ENCODE results near the gene PTPN20. TPM values are rescaled to one million over a fixed set of nuclear protein-coding genes. Genes with fewer than 3 reads are reported as not detected.

Gene PTPN20
- total RNA-seq, 1 experiment from 2014 or later = 9.5 TPM

DNA sequence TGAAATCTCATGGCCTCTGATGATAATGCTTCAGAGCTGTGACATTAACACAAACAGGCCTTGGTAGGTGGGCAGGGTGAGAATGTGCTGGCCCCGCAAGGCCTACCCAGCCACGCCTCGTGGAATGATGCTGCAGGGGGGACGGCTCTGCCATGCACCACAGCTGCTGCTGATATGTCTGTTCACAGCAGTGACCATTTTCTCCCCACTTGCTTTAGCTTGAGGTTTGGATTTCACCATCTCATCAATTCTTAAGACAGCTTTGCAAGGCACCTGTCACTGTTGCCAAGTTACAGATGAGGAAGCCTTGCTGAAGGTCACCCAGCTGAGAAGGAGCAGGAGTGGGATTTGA lies 128.3 kb downstream of the PTPN20 start:
- no peak for DNase-seq (ENCODE audit: low read depth, low spot score)
- H3K27me3 ChIP-seq (ENCODE audit: control insufficient read depth, insufficient read depth, low read length) = no peaks in the 10 kb centered on the region; the same call in 1 of the 2 replicates
- BruUV-seq (replicated peaks) = no TSS peak
- POLR2A ChIA-PET = no interaction called here
- H3K9me3 ChIP-seq (ENCODE audit: control insufficient read depth, insufficient read depth, low read depth, low read length) = no peaks in the 10 kb centered on the region
- no peaks in the 10 kb centered on the region for H3K36me3 ChIP-seq (ENCODE audit: control insufficient read depth, insufficient read depth, low read length)
- CTCF ChIA-PET = no interaction called here
- in situ Hi-C loops (cut with HindIII; ENCODE audit: low pct_unique_long_range_greater_than_20kb, low sequenced_read_pairs) = no loop called here
- H3K27ac ChIP-seq (ENCODE audit: low read length) = no peak overlapping the region
- intact Hi-C loops (cut with micrococcal nuclease; ENCODE audit: unreplicated experiment) = no loop called here
- no peak overlapping the region for H3K4me3 ChIP-seq (ENCODE audit: low read depth in 2 of 2, low read length in 2 of 2)
- TF ChIP-seq TCF7L2 (IDR thresholded peaks at IDR 0.05; ENCODE audit: low read depth, low read length) = no peak
- no peak for ATAC-seq
- no peaks in the 10 kb centered on the region for H3K4me1 ChIP-seq (ENCODE audit: control insufficient read depth, insufficient read depth, low read length)

DNA sequence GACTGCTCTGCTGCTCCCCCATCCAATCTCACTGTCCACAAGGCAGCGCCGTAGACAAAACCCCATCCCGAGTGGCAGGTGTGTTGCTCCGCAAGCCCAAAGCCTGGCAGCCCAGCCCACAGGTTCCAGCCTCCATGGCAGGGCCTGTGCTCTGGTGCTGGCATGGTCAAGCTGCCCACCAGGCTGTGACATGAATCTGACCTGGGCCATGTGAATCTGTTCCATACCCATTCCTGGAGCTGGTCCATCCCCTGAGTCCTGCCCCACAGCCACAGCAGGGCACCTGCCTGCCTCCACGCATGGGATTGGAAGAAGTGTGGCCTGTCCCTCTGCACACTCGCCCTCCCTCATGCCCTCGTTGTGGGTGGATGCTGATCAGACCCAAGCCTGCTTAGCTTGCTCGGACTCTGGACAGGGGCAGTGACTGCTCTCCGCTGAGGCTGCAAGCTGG lies 128.8 kb downstream of the PTPN20 start:
- Histone ChIP-seq H3K4me3 (ENCODE audit: low read depth in 2 of 2, low read length in 2 of 2) (no peak overlapping the region), H3K4me1 (ENCODE audit: control insufficient read depth, insufficient read depth, low read length) (no peaks in the 10 kb centered on the region), H3K27ac (ENCODE audit: low read length) (no peak overlapping the region), H3K9me3 (ENCODE audit: control insufficient read depth, insufficient read depth, low read depth, low read length) (no peaks in the 10 kb centered on the region), H3K27me3 (ENCODE audit: control insufficient read depth, insufficient read depth, low read length) (no peaks in the 10 kb centered on the region; the same call in 1 of the 2 replicates), H3K36me3 (ENCODE audit: control insufficient read depth, insufficient read depth, low read length) (no peaks in the 10 kb centered on the region)
- POLR2A ChIA-PET = no interaction called here
- ATAC-seq (no peak), DNase-seq (ENCODE audit: low read depth, low spot score) (no peak)
- CTCF ChIA-PET = no interaction called here
- no peak for TF ChIP-seq POLR2AphosphoS5 (IDR thresholded peaks at IDR 0.05; ENCODE audit: low read depth, low read length)
- TF ChIP-seq, protein P1, sequence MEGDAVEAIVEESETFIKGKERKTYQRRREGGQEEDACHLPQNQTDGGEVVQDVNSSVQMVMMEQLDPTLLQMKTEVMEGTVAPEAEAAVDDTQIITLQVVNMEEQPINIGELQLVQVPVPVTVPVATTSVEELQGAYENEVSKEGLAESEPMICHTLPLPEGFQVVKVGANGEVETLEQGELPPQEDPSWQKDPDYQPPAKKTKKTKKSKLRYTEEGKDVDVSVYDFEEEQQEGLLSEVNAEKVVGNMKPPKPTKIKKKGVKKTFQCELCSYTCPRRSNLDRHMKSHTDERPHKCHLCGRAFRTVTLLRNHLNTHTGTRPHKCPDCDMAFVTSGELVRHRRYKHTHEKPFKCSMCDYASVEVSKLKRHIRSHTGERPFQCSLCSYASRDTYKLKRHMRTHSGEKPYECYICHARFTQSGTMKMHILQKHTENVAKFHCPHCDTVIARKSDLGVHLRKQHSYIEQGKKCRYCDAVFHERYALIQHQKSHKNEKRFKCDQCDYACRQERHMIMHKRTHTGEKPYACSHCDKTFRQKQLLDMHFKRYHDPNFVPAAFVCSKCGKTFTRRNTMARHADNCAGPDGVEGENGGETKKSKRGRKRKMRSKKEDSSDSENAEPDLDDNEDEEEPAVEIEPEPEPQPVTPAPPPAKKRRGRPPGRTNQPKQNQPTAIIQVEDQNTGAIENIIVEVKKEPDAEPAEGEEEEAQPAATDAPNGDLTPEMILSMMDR (IDR thresholded peaks at IDR 0.05) = no peak
- no peak for TF ChIP-seq SIN3A (IDR thresholded peaks at IDR 0.05; ENCODE audit: borderline replicate concordance, insufficient read depth, low read depth, low read length)
- no peak for TF ChIP-seq TCF7L2 (IDR thresholded peaks at IDR 0.05; ENCODE audit: low read depth, low read length)
- TF ChIP-seq, protein P2, sequence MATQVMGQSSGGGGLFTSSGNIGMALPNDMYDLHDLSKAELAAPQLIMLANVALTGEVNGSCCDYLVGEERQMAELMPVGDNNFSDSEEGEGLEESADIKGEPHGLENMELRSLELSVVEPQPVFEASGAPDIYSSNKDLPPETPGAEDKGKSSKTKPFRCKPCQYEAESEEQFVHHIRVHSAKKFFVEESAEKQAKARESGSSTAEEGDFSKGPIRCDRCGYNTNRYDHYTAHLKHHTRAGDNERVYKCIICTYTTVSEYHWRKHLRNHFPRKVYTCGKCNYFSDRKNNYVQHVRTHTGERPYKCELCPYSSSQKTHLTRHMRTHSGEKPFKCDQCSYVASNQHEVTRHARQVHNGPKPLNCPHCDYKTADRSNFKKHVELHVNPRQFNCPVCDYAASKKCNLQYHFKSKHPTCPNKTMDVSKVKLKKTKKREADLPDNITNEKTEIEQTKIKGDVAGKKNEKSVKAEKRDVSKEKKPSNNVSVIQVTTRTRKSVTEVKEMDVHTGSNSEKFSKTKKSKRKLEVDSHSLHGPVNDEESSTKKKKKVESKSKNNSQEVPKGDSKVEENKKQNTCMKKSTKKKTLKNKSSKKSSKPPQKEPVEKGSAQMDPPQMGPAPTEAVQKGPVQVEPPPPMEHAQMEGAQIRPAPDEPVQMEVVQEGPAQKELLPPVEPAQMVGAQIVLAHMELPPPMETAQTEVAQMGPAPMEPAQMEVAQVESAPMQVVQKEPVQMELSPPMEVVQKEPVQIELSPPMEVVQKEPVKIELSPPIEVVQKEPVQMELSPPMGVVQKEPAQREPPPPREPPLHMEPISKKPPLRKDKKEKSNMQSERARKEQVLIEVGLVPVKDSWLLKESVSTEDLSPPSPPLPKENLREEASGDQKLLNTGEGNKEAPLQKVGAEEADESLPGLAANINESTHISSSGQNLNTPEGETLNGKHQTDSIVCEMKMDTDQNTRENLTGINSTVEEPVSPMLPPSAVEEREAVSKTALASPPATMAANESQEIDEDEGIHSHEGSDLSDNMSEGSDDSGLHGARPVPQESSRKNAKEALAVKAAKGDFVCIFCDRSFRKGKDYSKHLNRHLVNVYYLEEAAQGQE (IDR thresholded peaks at IDR 0.05; ENCODE audit: insufficient read depth in 1 of 2, low read depth in 2 of 2, low read length in 1 of 2) = no peak
- BruUV-seq (replicated peaks) = no TSS peak
- in situ Hi-C loops (cut with HindIII; ENCODE audit: low pct_unique_long_range_greater_than_20kb, low sequenced_read_pairs) (no loop called here), intact Hi-C loops (cut with micrococcal nuclease; ENCODE audit: unreplicated experiment) (no loop called here)

DNA sequence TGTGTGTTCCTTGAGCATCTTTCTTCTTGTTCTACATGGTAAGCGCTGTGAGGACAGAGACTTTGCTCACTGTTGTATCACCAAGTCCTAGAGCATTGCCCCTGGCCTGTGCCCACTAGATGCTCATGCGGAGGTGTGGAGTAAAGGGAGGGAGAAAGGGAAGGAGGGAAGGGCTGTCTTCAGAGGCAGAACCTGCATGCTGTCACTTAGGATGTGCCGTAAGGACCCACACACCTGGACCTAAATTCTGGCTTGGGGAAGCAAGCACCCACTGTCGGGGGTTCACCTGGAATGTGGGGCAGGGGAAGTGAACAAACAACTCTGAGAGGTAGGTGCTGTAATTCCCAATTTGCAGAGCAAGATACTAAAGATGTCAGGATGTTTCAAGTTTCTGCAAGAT lies 129.5 kb downstream of the PTPN20 start:
- no peak for TF ChIP-seq TCF7L2 (IDR thresholded peaks at IDR 0.05; ENCODE audit: low read depth, low read length)
- no peak for TF ChIP-seq SIN3A (IDR thresholded peaks at IDR 0.05; ENCODE audit: borderline replicate concordance, insufficient read depth, low read depth, low read length)
- no peak for TF ChIP-seq POLR2AphosphoS5 (IDR thresholded peaks at IDR 0.05; ENCODE audit: low read depth, low read length)
- TF ChIP-seq, protein P2 (IDR thresholded peaks at IDR 0.05; ENCODE audit: insufficient read depth in 1 of 2, low read depth in 2 of 2, low read length in 1 of 2) = no peak
- TF ChIP-seq, protein P1 (IDR thresholded peaks at IDR 0.05) = no peak
- no peak for DNase-seq (ENCODE audit: low read depth, low spot score)
- ChIA-PET CTCF (no interaction called here), POLR2A (interaction anchor here (0.6 kb wide), 2 partner anchors 51 to 480 kb away, joined by 3 to 6 read pairs; no protein-coding TSS in a partner anchor)
- H3K4me3 ChIP-seq (ENCODE audit: low read depth in 2 of 2, low read length in 2 of 2) = no peak overlapping the region
- in situ Hi-C loops (cut with HindIII; ENCODE audit: low pct_unique_long_range_greater_than_20kb, low sequenced_read_pairs) (no loop called here), intact Hi-C loops (cut with micrococcal nuclease; ENCODE audit: unreplicated experiment) (no loop called here)
- H3K27ac ChIP-seq (ENCODE audit: low read length) = no peak overlapping the region
- H3K27me3 ChIP-seq (ENCODE audit: control insufficient read depth, insufficient read depth, low read length) = no peaks in the 10 kb centered on the region; the same call in 1 of the 2 replicates
- no peak for ATAC-seq
- H3K4me1 ChIP-seq (ENCODE audit: control insufficient read depth, insufficient read depth, low read length) = no peaks in the 10 kb centered on the region
- no TSS peak for BruUV-seq (replicated peaks)
- no peaks in the 10 kb centered on the region for H3K36me3 ChIP-seq (ENCODE audit: control insufficient read depth, insufficient read depth, low read length)
- H3K9me3 ChIP-seq (ENCODE audit: control insufficient read depth, insufficient read depth, low read depth, low read length) = no peaks in the 10 kb centered on the region

Measured in Panc1 (cell line).